H9 (cell line): Measurements from ENCODE around the gene TXNDC12. TPM values are rescaled to one million over a fixed set of nuclear protein-coding genes. Genes with fewer than 3 reads are reported as not detected.

Experiments
- DNase-seq: peaks from one replicate; pipeline ENCODE4 v3.0.0-alpha.2; 2017
- H2AFZ ChIP-seq: one replicate; pipeline ENCODE4 v1.6.1; 2013; ENCODE audit warnings: mild to moderate bottlenecking, low read length, control low read depth, moderate library complexity
- H2AK5ac ChIP-seq: 2 replicates; pipeline ENCODE4 v1.6.1; 2013; ENCODE audit warnings: low read length, control low read depth, mixed read lengths; ENCODE audit not compliant: insufficient read length
- H2BK120ac ChIP-seq: one replicate; pipeline ENCODE4 v1.6.1; 2013; ENCODE audit warnings: low read depth, mild to moderate bottlenecking, low read length, control low read depth, inconsistent platforms; ENCODE audit not compliant: poor library complexity, severe bottlenecking
- H2BK12ac ChIP-seq: 2 replicates; pipeline ENCODE4 v1.6.1; 2013; ENCODE audit warnings: low read length, control low read depth, mixed read lengths, low read depth; ENCODE audit not compliant: insufficient read length
- H2BK15ac ChIP-seq: 2 replicates; pipeline ENCODE4 v1.6.1; 2013; ENCODE audit warnings: low read depth, low read length, control low read depth
- H2BK20ac ChIP-seq: one replicate; pipeline ENCODE4 v1.6.1; 2013; ENCODE audit warnings: low read depth, mild to moderate bottlenecking, low read length, control low read depth, inconsistent platforms; ENCODE audit not compliant: poor library complexity, severe bottlenecking
- H2BK5ac ChIP-seq: 2 replicates; pipeline ENCODE4 v1.6.1; 2013; ENCODE audit warnings: low read length, control low read depth, mixed read lengths; ENCODE audit not compliant: insufficient read length
- H3K14ac ChIP-seq: 2 replicates; pipeline ENCODE4 v1.6.1; 2013; ENCODE audit warnings: low read length, control low read depth; ENCODE audit not compliant: insufficient read depth
- H3K18ac ChIP-seq: 2 replicates; pipeline ENCODE4 v1.6.1; 2013; ENCODE audit warnings: low read depth, mild to moderate bottlenecking, mixed read lengths, low read length, control low read depth; ENCODE audit not compliant: insufficient read length
- H3K23ac ChIP-seq: 2 replicates; pipeline ENCODE4 v1.6.1; 2013; ENCODE audit warnings: low read length, control low read depth, mixed read lengths, low read depth; ENCODE audit not compliant: insufficient read length
- H3K23me2 ChIP-seq: 2 replicates; pipeline ENCODE4 v1.6.1; 2013; ENCODE audit warnings: low read depth, mild to moderate bottlenecking, mixed read lengths, low read length, control low read depth; ENCODE audit not compliant: insufficient read length, poor library complexity, severe bottlenecking
- H3K27ac ChIP-seq: 2 replicates; pipeline ENCODE4 v1.5.1; 2013; ENCODE audit warnings: low read length, control low read depth, mixed read lengths, low read depth; ENCODE audit not compliant: insufficient read length
- H3K27me3 ChIP-seq: 2 replicates; pipeline ENCODE4 v1.6.1; 2013; ENCODE audit warnings: low read length, control low read depth, inconsistent platforms; ENCODE audit not compliant: insufficient read depth
- H3K4ac ChIP-seq: 2 replicates; pipeline ENCODE4 v1.6.1; 2013; ENCODE audit warnings: low read depth, mild to moderate bottlenecking, control low read depth, inconsistent platforms, low read length, moderate library complexity
- H3K4me1 ChIP-seq: 2 replicates; pipeline ENCODE4 v1.6.1; 2013; ENCODE audit warnings: low read length, control low read depth, inconsistent platforms; ENCODE audit not compliant: insufficient read depth
- H3K4me2 ChIP-seq: 2 replicates; pipeline ENCODE4 v1.6.1; 2013; ENCODE audit warnings: low read length, control low read depth, mixed read lengths; ENCODE audit not compliant: insufficient read length, insufficient read depth
- H3K56ac ChIP-seq: 2 replicates; pipeline ENCODE4 v1.6.1; 2013; ENCODE audit warnings: low read depth, mild to moderate bottlenecking, mixed read lengths, low read length, control low read depth; ENCODE audit not compliant: insufficient read length
- H3K79me1 ChIP-seq: 2 replicates; pipeline ENCODE4 v1.6.1; 2013; ENCODE audit warnings: low read depth, mild to moderate bottlenecking, moderate library complexity, low read length, control low read depth, inconsistent platforms; ENCODE audit not compliant: insufficient read depth, poor library complexity, severe bottlenecking
- H3K79me2 ChIP-seq: 2 replicates; pipeline ENCODE4 v1.6.1; 2013; ENCODE audit warnings: low read length, control low read depth, inconsistent platforms; ENCODE audit not compliant: insufficient read depth
- H3K9ac ChIP-seq: 2 replicates; pipeline ENCODE4 v1.6.1; 2013; ENCODE audit warnings: low read length, control low read depth, mixed read lengths; ENCODE audit not compliant: insufficient read length; ENCODE audit errors: extremely low read depth
- H3K9me3 ChIP-seq: one replicate; pipeline ENCODE4 v1.6.1; 2013; ENCODE audit warnings: low read depth, low read length, inconsistent platforms; ENCODE audit not compliant: control insufficient read depth
- H3T11ph ChIP-seq: one replicate; pipeline ENCODE4 v1.6.1; 2013; ENCODE audit warnings: mild to moderate bottlenecking, low read length, control low read depth, inconsistent platforms
- H4K20me1 ChIP-seq: one replicate; pipeline ENCODE4 v1.6.1; 2013; ENCODE audit not compliant: control insufficient read depth, insufficient read length, insufficient read depth
- H4K5ac ChIP-seq: 2 replicates; pipeline ENCODE4 v1.6.1; 2013; ENCODE audit warnings: low read depth, mild to moderate bottlenecking, mixed read lengths, low read length, control low read depth; ENCODE audit not compliant: insufficient read length
- H4K8ac ChIP-seq: replicated peaks from 2 replicates; pipeline ENCODE4 v1.6.1; 2013; ENCODE audit warnings: low read length, control low read depth, mixed read lengths, low read depth; ENCODE audit not compliant: insufficient read length
- H4K91ac ChIP-seq: 2 replicates; pipeline ENCODE4 v1.6.1; 2013; ENCODE audit warnings: low read depth, mild to moderate bottlenecking, moderate library complexity, mixed read lengths, low read length, control low read depth; ENCODE audit not compliant: insufficient read length
- H3K27ac Mint-ChIP-seq, 3 experiments: 2 replicates in 2 of 3; 3 replicates in 1 of 3; pipeline ENCODE4 v1.8.0; 2020 to 2021; ENCODE audit warnings: mixed read lengths in 3 of 3, mild to moderate bottlenecking in 1 of 3, moderate library complexity in 1 of 3
- H3K27me3 Mint-ChIP-seq: 2 replicates; pipeline ENCODE4 v1.8.0; 2021; ENCODE audit warnings: low read depth, mild to moderate bottlenecking, moderate library complexity, mixed read lengths
- H3K36me3 Mint-ChIP-seq, 3 experiments: 2 replicates in 2 of 3; 3 replicates in 1 of 3; pipeline ENCODE4 v1.8.0; 2020 to 2021; ENCODE audit warnings: low read depth in 3 of 3, mixed read lengths in 3 of 3; ENCODE audit not compliant: insufficient read depth in 1 of 3
- H3K4me1 Mint-ChIP-seq, 2 experiments: 2 replicates each; pipeline ENCODE4 v1.8.0; 2020; ENCODE audit warnings: mixed read lengths in 2 of 2
- H3K4me3 Mint-ChIP-seq, 2 experiments: 2 replicates in 1 of 2; 3 replicates in 1 of 2; pipeline ENCODE4 v1.8.0; 2020 to 2021; ENCODE audit warnings: mild to moderate bottlenecking in 2 of 2, mixed read lengths in 2 of 2, moderate library complexity in 1 of 2
- H3K9me3 Mint-ChIP-seq, 2 experiments: 2 replicates in 1 of 2; 3 replicates in 1 of 2; pipeline ENCODE4 v1.8.0; 2020; ENCODE audit warnings: mild to moderate bottlenecking in 2 of 2, mixed read lengths in 2 of 2, moderate library complexity in 1 of 2
- WGBS: extraction: QIAGEN DNeasy Blood & Tissue Kit; methylation state at CpG from one replicate; pipeline ENCODE4 v1.1.7; 2013; ENCODE audit warnings: missing lambda C conversion rate, low lambda C conversion rate, mixed read lengths; ENCODE audit not compliant: insufficient read length; ENCODE audit errors: extremely low coverage; 5-methylcytosine and 5-hydroxymethylcytosine counted together
- total RNA-seq: library from RNA; stranded (reverse); gene quantifications from 2 replicates; pipeline ENCODE4 v1.2.1, GENCODE V29; 2021
- TF ChIP-seq, protein P1 (sequence below): fragments of 200-600 bp; sonication (generic); conservative IDR thresholded peaks from 3 replicates; pipeline ENCODE4 v1.8.0; 2021; ENCODE audit warnings: antibody characterized with exemption, mild to moderate bottlenecking

The TXNDC12 gene
- total RNA-seq, 1 experiment from 2014 or later, result 82.1 TPM

DNA sequence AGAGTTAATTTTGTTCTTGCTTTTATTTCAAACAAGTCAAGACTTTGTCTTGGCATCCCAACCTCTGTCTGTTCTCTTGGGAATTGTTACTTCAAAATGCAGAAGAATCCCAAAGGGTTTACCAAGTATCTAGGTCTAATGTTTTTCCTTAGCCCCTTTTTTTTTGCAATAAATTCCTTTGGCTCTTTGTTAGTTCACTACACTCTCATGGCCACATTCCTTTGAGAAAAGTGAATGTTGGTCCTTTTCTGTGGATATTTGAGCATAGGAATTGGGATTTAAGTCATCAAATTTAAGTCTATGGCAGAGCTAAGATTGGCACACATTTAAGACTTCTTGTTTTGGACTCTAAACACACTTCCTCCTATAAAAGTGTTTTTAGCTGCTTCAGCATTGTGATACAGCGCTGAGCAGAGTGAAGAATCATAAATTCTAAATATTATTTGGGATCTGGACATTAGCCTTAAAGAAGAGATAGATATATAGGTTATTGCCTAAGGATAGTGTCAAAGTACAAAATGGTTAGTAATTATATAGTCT is 3.0 kb upstream of the TXNDC12 start:
- H3K79me1 ChIP-seq, result no peaks in the 10 kb centered on the region
- H4K20me1 ChIP-seq, result no peaks in the 10 kb centered on the region
- no peak overlapping the region for H3K27ac ChIP-seq
- peak overlapping the region; percentile 99 to 100 for H3K4me3 Mint-ChIP-seq
- no peaks in the 10 kb centered on the region for H3K27me3 ChIP-seq
- H3K4me2 ChIP-seq, result peak overlapping the region; percentile 83
- H4K5ac ChIP-seq, result no peak overlapping the region
- no peak overlapping the region for H2AFZ ChIP-seq
- H3K9me3 ChIP-seq, result no peaks in the 10 kb centered on the region
- H3K36me3 Mint-ChIP-seq, result peaks cover 21 to 56% (median 43%) of the 10 kb centered on the region in 3 experiments
- no peak overlapping the region for H2BK12ac ChIP-seq
- TF ChIP-seq, protein P1, sequence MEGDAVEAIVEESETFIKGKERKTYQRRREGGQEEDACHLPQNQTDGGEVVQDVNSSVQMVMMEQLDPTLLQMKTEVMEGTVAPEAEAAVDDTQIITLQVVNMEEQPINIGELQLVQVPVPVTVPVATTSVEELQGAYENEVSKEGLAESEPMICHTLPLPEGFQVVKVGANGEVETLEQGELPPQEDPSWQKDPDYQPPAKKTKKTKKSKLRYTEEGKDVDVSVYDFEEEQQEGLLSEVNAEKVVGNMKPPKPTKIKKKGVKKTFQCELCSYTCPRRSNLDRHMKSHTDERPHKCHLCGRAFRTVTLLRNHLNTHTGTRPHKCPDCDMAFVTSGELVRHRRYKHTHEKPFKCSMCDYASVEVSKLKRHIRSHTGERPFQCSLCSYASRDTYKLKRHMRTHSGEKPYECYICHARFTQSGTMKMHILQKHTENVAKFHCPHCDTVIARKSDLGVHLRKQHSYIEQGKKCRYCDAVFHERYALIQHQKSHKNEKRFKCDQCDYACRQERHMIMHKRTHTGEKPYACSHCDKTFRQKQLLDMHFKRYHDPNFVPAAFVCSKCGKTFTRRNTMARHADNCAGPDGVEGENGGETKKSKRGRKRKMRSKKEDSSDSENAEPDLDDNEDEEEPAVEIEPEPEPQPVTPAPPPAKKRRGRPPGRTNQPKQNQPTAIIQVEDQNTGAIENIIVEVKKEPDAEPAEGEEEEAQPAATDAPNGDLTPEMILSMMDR, result no peak
- no peak overlapping the region for H2BK5ac ChIP-seq
- no peak overlapping the region for H3K14ac ChIP-seq
- no peaks in the 10 kb centered on the region for H3K4me1 ChIP-seq
- no peak overlapping the region for H2AK5ac ChIP-seq
- no peak overlapping the region for H3K23ac ChIP-seq
- H3K4ac ChIP-seq, result no peak overlapping the region
- no peak overlapping the region for H2BK120ac ChIP-seq
- no peak overlapping the region for H3K18ac ChIP-seq
- H3K27ac Mint-ChIP-seq, result peak overlapping the region; percentile 52 to 100 (median 98); a peak in 6 of 7 replicates
- H3K9me3 Mint-ChIP-seq, result no peaks in the 10 kb centered on the region; a peak in 1 of 5 replicates
- H3T11ph ChIP-seq, result no peak overlapping the region
- peaks cover 10% of the 10 kb centered on the region for H3K23me2 ChIP-seq
- H2BK20ac ChIP-seq, result no peak overlapping the region
- H3K4me1 Mint-ChIP-seq, result peaks cover 25 to 28% of the 10 kb centered on the region in 2 experiments
- H4K91ac ChIP-seq, result no peak overlapping the region
- H4K8ac ChIP-seq, result no peak overlapping the region
- H2BK15ac ChIP-seq, result no peak overlapping the region
- peaks cover 29% of the 10 kb centered on the region; the same call in 1 of the 2 replicates for H3K79me2 ChIP-seq
- peak overlapping the region; percentile 76 for H3K9ac ChIP-seq
- no CpG with 5 or more reads among the region's 1 CpG for WGBS
- no peak for DNase-seq
- H3K27me3 Mint-ChIP-seq, result no peaks in the 10 kb centered on the region
- H3K56ac ChIP-seq, result no peak overlapping the region
